Chondrocyte (in vitro differentiated cells): Measurements from ENCODE around the gene IL18BP. TPM values are rescaled to one million over a fixed set of nuclear protein-coding genes. Genes with fewer than 3 reads are reported as not detected.

Experiments
- DNase-seq: peaks from one replicate; pipeline ENCODE4 v3.0.0; 2021; ENCODE audit warnings: mixed read lengths, low spot score
- H3K27ac Mint-ChIP-seq: one replicate; pipeline ENCODE4 v1.8.0; 2021; ENCODE audit warnings: mild to moderate bottlenecking, moderate library complexity, mixed read lengths; ENCODE audit not compliant: unreplicated experiment
- H3K27me3 Mint-ChIP-seq: 2 replicates; pipeline ENCODE4 v1.8.0; 2021; ENCODE audit warnings: low read depth, mixed read lengths
- H3K36me3 Mint-ChIP-seq: 2 replicates; pipeline ENCODE4 v1.8.0; 2021; ENCODE audit warnings: low read depth, mixed read lengths
- H3K4me1 Mint-ChIP-seq: 2 replicates; pipeline ENCODE4 v1.8.0; 2021; ENCODE audit warnings: low read depth, mild to moderate bottlenecking, mixed read lengths
- H3K4me3 Mint-ChIP-seq: one replicate; pipeline ENCODE4 v1.8.0; 2021; ENCODE audit warnings: mild to moderate bottlenecking, moderate library complexity, mixed read lengths; ENCODE audit not compliant: unreplicated experiment
- H3K9me3 Mint-ChIP-seq: 2 replicates; pipeline ENCODE4 v1.8.0; 2021; ENCODE audit warnings: low read depth, mixed read lengths
- CTCF ChIP-seq: fragments of 200-600 bp; sonication (generic); IDR thresholded peaks from 2 replicates; pipeline ENCODE4 v1.5.0; 2021; ENCODE audit warnings: antibody characterized with exemption, mild to moderate bottlenecking, moderate library complexity
- total RNA-seq: library from RNA; stranded (reverse); gene quantifications from 3 replicates; pipeline ENCODE4 v1.2.1, GENCODE V29; 2021

Gene IL18BP
- total RNA-seq, 1 donor from 2014 or later = 9.6 TPM

GRCh38 chr11:72006309-72007088 is 7.8 kb downstream of the IL18BP start:
- peak overlapping the region; percentile 36 for H3K27ac Mint-ChIP-seq
- no peak for DNase-seq
- TF ChIP-seq CTCF = no peak

GRCh38 chr11:72007089-72007476 is 8.4 kb downstream of the IL18BP start:
- H3K4me1 Mint-ChIP-seq = peaks cover 11% of the 10 kb centered on the region
- peak overlapping the region; percentile 36 for H3K27ac Mint-ChIP-seq
- peaks cover 42% of the 10 kb centered on the region for H3K36me3 Mint-ChIP-seq
- no peak overlapping the region for H3K4me3 Mint-ChIP-seq
- TF ChIP-seq CTCF = no peak
- H3K27me3 Mint-ChIP-seq = no peaks in the 10 kb centered on the region
- DNase-seq = no peak
- no peaks in the 10 kb centered on the region for H3K9me3 Mint-ChIP-seq

More at GRCh38 chr11:72006309-72007088, 7.8 kb downstream of the IL18BP start:
- H3K4me3 Mint-ChIP-seq = no peak overlapping the region
- no peaks in the 10 kb centered on the region for H3K9me3 Mint-ChIP-seq
- peaks cover 42% of the 10 kb centered on the region for H3K36me3 Mint-ChIP-seq
- H3K27me3 Mint-ChIP-seq = no peaks in the 10 kb centered on the region
- H3K4me1 Mint-ChIP-seq = peaks cover 15% of the 10 kb centered on the region

GRCh38 chr11:72007587-72007986 is 8.9 kb downstream of the IL18BP start:
- peak overlapping the region; percentile 15 for H3K27ac Mint-ChIP-seq

GRCh38 chr11:72008728-72009127 is 10.0 kb downstream of the IL18BP start:
- no peaks in the 10 kb centered on the region for H3K27me3 Mint-ChIP-seq
- H3K36me3 Mint-ChIP-seq = peaks cover 36% of the 10 kb centered on the region
- no peaks in the 10 kb centered on the region for H3K9me3 Mint-ChIP-seq
- no peak overlapping the region for H3K4me3 Mint-ChIP-seq
- no peak for TF ChIP-seq CTCF
- H3K27ac Mint-ChIP-seq = no peak overlapping the region
- H3K4me1 Mint-ChIP-seq = peaks cover 5% of the 10 kb centered on the region
- DNase-seq = no peak

More at GRCh38 chr11:72007587-72007986, 8.9 kb downstream of the IL18BP start:
- Mint-ChIP-seq H3K36me3 (peaks cover 37% of the 10 kb centered on the region), H3K27me3 (no peaks in the 10 kb centered on the region), H3K9me3 (no peaks in the 10 kb centered on the region), H3K4me3 (no peak overlapping the region), H3K4me1 (peaks cover 6% of the 10 kb centered on the region)
- no peak for DNase-seq
- no peak for TF ChIP-seq CTCF

- no peak for DNase-seq
- no peak for TF ChIP-seq CTCF
- peaks cover 8% of the 10 kb centered on the region for H3K4me1 Mint-ChIP-seq
- peaks cover 38% of the 10 kb centered on the region for H3K36me3 Mint-ChIP-seq
- no peaks in the 10 kb centered on the region for H3K9me3 Mint-ChIP-seq
- H3K27me3 Mint-ChIP-seq = no peaks in the 10 kb centered on the region
- H3K4me3 Mint-ChIP-seq = no peak overlapping the region
- H3K27ac Mint-ChIP-seq = no peak overlapping the region
These were observed 10.4 kb downstream of the IL18BP start for GRCh38 chr11:72009156-72009555.
